Activated CD4-positive, CD25-positive, alpha-beta regulatory T cell treated with anti-CD3 and anti-CD28 coated beads, Interleukin-2, amount 50 U/mL, for 24 hours (primary cell): ENCODE results near the gene ALOX5AP.

ENCODE experiments used
- ATAC-seq, 2 donors: fragments of 150-1000 bp; cut with Tn5 transposase; one replicate each; pipeline ENCODE4 v1.10.0; 2021; ENCODE audit warnings: mild to moderate bottlenecking in 1 of 2, moderate library complexity in 1 of 2

Gene ALOX5AP

DNA sequence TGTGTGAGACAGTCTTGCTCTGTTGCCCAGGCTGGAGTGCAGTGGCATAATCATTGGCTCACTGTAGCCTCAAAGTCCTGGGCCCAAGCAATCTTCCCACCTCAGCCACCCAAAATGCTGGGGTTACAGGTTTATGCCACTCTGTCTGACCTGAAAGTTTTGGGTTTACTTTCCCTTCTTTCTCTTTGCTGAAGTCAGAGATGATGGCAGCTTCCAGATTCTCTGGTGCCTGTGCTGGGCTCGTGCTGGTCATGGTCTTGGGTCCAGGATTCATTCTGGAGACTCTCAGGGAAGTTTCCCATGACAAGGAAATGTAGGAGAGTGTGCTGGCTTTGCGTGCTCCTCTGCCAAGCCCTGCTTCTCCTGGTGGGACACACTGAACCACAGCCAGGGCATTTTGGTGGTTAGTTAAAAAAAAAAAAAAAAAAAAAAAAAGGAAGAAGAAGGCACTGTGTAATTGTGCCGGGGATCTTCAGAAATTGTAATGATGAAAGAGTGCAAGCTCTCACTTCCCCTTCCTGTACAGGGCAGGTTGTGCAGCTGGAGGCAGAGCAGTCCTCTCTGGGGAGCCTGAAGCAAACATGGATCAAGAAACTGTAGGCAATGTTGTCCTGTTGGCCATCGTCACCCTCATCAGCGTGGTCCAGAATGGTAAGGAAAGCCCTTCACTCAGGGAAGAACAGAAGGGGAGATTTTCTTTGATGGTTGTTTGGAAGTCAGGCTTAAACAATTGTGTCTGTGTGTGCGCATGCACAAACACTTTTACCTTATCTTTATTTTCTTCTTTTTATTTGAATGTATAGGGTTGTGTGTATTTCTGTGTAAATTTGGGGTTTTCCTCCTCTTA is at the start of gene ALOX5AP:
Gene ALOX5AP, plus strand, starts transcription at position 519 of the 847 bp plus-strand sequence. Its CDS starts 63 bp downstream, at position 582.
- peak; percentile 15 to 21 for ATAC-seq

DNA sequence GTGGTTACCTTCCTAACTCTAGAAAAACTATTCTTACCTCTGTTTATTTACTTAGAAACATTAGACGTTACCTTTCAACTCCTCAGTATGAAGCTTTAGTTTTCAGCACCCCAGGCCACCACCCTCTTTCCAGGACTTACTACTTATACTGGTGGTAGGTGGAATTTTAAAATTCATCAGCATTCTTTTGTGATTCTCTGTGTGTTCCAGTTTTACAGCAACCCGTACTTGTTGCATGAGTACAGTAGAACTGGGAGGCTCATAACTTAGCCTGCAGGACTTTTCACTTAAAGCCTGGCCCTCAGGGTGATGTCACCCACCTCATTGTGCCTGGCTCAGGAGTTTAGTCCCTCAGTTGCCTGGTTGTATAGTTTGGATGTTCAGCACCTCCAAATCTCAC is 49.4 kb upstream of the ALOX5AP start:
- ATAC-seq, result no peak

- ATAC-seq, result no peak
Measured at GRCh38 chr13:30687601-30688000, 47.7 kb upstream of the ALOX5AP start.

GRCh38 chr13:30689752-30690151 is 45.6 kb upstream of the ALOX5AP start:
- no peak for ATAC-seq

- peak; percentile 56 to 64 for ATAC-seq
Measured at GRCh38 chr13:30690282-30691188, 44.8 kb upstream of the ALOX5AP start.

- ATAC-seq, result no peak
Measured at GRCh38 chr13:30692113-30692512, 43.2 kb upstream of the ALOX5AP start.

DNA sequence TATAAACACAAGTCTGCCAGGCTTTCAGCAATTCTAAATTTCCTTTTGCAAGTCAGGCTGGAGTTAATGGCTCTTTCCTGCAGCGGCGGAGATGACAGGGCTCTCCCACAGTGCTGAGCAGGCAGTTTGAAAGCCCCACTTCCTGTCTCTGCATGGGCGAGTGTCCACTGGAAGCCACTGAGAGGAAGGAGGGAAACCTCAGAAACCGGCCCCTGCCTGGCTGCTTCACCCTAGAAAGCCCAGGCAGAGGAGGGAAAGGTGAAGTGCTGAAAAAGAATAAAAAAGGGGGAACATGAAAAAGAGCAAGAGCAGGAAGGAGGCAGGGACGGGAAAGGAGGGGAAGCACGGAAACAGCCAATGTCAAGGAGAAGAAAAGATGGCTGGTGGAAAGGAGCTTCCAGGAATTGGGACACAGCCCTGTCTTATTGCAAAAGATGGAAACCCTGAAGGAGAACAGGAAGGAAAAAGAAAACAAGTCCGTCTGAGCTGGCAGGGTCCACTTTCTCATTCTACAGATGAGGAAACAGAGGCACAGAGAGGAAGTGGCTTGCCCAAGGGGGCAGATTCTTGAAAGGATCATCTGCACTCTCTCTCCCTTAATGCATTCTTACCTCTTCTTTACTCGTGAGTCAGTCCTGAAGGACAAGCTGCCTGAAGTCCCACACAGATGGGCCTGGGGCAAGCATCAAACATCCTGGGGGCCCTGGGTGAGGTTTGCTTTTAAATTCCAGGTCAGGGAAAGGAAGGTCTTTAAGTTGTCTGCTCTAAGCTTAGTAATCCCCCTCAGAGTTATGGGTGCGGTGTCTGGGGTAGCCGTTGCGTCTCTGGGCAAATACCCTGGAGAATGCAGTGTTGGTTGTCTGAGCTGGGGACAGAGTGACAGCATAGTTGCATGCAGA is 38.8 kb upstream of the ALOX5AP start:
- no peak for ATAC-seq

DNA sequence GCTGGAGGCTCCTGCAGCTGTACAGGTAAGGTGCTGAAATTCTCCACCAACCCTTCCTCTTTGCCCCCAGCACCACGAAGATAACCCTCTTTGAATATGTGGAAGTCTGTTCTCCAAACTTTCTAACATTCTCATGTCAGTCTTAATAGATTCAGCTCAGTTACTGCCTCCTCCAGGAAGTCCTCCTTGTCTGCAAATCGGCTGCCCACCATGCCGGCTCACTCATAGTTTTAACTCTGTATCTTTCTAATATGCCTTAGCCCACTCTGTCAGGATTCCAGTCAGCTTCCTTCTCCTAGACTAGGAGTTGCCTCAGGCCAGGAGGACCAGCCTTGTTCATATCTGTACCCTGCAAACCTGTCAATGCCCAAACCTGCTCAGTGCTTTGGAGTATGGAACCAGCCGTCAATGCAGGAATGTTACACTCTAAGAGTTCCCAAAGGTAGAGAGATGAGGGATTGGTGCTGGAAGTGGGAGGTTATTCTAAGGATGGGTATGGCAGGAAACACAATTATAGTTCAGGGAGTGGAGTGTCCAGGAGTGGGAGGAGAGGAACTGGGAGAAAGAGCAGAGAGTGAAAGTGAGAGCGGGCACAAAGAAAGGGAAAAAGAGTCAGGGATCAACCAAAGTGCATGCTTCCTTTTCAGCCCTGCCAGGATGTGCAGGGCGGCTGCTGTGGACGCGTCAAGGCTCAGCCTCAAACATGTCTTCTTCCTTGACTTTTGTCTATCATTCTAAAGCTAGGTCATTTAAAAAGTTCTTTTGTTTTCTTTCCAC is 38.0 kb upstream of the ALOX5AP start:
- ATAC-seq, result no peak

DNA sequence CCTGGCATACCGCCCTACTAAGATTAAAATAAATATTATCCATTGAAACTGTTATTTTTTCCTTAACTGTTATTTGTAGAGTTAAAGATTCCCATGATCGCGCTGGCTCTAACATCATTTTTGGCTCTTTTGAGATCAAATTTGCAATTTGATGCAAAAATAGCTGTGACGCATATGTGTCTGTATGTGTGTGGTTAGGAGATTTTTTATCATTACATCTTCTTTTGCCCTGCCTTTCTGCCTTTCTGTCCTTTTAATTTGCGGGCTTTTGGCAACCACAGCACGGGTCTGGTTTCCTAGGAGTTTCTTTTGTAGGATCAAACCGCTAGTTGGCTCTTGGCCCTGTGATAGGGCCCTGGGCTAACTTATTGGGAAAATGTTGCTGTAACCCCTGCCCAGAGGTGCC is 37.3 kb upstream of the ALOX5AP start:
- ATAC-seq, result no peak

DNA sequence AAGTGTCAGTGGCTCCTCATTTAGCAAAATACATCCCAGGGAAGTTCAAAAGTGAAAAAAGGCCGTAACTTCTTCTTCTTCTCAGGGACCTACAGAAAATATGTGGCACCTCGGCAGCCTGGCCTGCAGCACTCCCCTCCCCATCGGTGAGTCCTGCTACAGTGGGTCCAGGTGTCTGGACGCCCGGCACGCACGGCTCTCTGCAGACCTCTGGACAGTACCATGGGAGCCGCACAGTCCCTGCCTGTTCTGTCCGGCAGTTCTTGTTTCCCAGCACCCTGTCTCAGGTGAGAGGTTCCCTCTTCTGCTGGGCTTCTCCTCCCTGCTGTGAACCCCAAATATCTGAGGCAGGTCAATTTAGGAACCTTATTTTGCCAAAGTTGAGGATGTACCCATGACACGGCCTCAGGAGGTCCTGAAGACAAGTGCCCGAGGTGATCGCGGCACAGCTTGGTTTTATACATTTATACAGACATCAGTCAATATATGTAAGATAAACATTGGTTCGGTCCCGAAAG is 36.8 kb upstream of the ALOX5AP start:
- ATAC-seq, result no peak

GRCh38 chr13:30700364-30700763 is 35.0 kb upstream of the ALOX5AP start:
- ATAC-seq, result no peak

DNA sequence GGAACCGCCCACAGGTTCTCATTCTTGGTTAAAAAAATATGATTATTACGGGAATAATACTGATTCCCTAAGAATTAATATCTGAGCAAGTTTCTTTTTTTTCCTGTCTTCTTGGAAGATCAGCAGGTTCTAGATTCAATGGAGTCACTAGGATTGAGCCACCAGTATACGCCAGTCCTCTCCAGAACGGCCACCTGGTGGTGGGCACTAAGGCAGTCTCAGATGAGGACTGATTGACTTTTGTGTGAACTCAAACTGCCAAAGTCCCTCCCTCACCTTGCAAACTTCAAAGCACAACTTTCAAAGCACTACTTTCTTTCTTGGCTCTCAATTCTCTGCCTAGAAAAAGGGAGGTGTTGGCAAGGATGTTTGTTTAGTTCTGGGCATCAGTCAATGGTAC is 33.3 kb upstream of the ALOX5AP start:
- ATAC-seq, result no peak

DNA sequence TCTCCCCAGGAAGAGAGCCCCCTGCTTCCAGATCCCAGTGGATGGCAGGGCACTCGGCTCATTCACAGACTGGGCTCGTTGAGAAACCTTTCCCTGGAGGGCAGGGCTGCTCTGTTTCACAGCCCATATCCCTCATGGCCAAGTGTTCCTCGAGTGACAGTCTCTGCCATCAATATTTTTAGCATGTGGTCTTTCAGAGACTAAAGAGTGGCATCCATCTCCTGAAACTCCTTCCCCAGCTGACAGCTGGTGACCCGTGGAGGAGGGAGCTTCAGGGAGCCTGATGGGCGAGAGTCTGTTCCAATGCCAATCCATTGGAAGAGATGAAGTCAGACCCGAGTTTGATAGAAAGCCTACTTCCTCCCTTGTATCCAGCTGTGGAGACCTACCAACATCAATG is 30.7 kb upstream of the ALOX5AP start:
- ATAC-seq, result no peak

- ATAC-seq, result no peak
Measured at GRCh38 chr13:30705680-30706079, 29.7 kb upstream of the ALOX5AP start.

DNA sequence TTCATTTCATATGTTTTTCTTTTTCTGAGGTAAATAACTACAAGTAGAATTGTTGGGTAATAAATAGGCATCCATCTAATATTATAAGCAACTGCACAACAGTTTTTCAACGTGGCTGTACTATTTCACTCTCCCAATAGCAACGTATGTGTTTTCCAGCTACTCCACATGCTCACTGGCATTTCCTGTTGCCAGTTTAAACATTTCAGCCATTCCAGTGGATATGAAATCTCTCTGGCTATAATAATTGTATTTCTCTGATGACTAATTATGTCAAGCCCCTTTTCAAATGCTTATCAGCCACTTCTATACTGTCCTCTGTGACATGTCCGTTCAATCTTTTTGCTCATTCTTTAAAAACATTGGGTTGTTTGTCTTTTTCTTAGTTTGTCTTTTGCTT is 26.8 kb upstream of the ALOX5AP start:
- no peak for ATAC-seq

- no peak for ATAC-seq
Measured at GRCh38 chr13:30710442-30710841, 24.9 kb upstream of the ALOX5AP start.

DNA sequence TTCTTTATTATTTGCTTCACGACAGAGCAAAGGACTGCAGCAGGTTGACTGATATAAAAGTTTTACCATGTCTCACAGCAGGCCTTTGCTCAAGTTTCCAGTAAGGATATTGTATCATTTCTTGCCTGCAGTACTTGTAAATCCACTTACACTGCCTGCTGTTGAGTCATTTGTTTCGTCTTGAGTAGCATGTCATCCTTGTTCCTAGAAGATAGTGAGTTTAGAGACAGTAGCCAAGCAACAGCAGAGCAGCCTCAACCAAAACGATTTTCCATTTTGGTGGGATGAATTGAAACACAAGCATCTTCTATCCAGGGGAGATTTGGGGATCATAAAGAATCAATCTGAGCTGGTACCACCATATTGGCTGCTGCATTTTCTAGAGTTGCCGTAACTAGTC is 24.0 kb upstream of the ALOX5AP start:
- peak in 1 of 2 donors; percentile 41 for ATAC-seq

GRCh38 chr13:30711837-30712236 is 23.5 kb upstream of the ALOX5AP start:
- no peak for ATAC-seq

GRCh38 chr13:30712536-30713532 is 22.5 kb upstream of the ALOX5AP start:
- peak; percentile 28 to 30 for ATAC-seq
